ENCODE measurements around the gene CDCP2.

The CDCP2 gene

DNA sequence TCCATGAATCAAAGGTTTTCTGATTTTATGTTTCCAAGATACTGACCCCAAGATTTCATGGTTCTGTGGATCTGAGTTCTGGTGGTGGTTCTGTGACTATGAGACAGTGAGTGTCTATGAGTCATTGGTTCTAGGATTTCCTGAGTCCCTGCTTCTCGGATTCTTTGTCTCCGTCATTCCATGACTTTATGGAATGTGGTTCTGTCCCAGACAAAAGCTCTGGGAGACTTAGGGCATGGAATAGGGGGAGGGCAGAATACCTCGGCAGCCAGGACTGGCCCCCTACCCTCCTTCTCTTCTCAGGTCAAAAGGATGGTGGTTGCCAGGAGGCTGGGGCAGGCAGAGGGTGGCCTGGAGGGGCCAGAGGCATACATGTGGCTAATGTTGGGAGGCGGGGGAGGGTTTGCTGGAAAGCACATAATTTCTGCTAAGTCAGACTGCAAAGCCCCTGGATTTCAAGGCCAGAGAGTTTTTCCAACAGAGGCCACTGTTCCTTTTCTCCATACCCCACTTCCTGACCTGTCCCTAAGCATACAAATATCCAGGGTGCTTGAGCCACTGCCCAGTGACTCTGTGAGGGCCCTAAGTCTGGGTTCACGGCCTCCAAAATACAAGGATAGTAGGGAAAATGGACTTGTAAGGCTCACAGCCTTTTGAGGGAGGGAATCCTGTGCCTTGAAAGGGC lies 17.2 kb downstream of the CDCP2 start:
- DNase-seq, result no peak

GRCh38 chr1:54134295-54134694 lies 18.5 kb downstream of the CDCP2 start:
- DNase-seq, result no peak

- no peak for DNase-seq
These were observed 20.3 kb downstream of the CDCP2 start for GRCh38 chr1:54132495-54132894.

DNA sequence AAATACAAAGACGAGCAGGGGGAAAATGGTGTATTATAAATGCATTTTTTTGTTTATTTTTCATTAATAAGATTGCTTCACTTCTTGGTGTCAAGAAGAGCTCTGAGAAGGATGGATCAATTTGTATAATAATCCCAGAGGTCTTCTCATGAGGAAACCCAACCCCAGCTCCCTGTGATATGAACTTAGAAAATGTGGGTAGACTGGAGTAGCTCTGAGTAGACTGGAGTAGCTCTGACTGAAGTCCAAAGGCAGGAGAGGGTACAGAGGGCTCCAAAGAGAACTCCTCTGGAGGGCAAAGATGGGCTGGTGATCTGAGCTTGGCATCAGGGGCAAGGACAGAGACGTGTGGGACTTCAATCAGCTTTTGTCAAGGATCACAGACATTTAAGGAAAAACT lies 21.4 kb downstream of the CDCP2 start:
- DNase-seq, result no peak

GRCh38 chr1:54129858-54130257 lies 22.9 kb downstream of the CDCP2 start:
- no peak for DNase-seq

DNA sequence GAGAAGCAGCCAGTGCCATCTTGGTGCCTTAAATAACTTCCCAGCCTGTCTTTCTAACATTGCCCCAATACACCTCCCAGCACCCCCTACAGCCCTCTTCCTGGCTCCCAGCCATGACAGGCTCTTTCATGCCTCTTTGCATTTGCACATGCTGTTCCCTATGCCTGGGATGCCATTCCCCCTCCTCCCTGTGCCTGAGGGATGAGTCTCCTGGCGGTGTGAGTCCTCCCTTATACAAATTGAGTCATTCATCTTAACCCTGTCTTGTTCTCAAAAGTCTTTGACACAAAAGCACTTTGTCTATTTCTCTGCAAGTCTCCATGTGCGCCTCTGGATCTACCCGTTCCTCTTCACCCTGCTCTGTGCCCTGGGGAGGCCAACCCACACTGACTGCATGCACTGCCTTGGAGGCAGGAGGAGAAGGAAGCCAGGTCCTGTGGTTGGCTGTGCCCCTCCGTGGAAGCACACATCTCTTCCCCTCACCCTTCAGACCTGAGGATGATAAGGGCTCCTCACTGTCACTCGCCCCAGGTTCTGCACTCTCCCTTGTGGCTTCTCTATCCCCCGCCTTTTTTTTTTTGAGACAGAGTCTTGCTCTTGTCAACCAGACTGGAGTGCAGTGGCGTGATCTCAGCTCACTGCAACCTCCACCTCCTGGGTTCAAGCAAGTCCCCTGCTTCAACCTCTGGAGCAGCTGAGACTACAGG lies 25.1 kb downstream of the CDCP2 start:
- no peak for DNase-seq

- DNase-seq, result no peak
These were observed 26.5 kb downstream of the CDCP2 start for GRCh38 chr1:54126271-54126815.

DNA sequence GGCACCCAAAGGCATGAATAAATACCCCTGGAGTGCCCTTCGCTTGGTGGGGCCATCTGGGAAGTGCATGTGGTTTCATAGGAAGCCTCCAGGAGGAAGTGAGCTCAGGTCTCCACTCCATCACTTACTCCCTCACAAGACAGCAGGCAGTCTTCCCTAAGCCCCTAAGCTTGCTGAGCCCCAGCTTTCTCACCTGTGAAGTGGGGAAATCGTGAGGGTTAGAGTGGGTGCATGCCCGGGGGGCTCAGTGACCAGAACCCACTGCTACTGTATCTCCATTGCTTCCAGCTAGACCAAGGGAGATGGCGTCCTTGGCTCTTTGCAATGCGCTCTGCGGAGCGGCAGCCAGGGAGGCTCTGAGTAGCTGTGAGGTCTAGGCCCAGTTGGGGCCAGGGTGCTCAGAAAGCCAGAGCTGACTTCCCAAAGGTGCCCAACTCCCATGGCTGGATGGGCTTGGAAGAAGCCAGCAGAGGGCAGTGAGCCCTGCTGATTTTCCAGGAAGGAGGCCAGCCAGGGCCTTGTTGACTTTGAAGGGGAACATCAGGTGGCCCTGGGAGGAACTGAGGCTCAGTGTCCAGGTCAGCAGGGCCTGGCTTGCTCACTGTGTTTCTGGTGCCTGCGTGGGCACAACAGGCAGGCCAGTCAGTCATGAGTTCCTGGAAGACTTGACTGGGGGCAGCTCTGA lies 27.3 kb downstream of the CDCP2 start:
- DNase-seq, result no peak

- DNase-seq, result no peak
These were observed 27.9 kb downstream of the CDCP2 start for GRCh38 chr1:54124906-54125305.

GRCh38 chr1:54124472-54124871 lies 28.3 kb downstream of the CDCP2 start:
- peak; percentile 34 for DNase-seq

DNA sequence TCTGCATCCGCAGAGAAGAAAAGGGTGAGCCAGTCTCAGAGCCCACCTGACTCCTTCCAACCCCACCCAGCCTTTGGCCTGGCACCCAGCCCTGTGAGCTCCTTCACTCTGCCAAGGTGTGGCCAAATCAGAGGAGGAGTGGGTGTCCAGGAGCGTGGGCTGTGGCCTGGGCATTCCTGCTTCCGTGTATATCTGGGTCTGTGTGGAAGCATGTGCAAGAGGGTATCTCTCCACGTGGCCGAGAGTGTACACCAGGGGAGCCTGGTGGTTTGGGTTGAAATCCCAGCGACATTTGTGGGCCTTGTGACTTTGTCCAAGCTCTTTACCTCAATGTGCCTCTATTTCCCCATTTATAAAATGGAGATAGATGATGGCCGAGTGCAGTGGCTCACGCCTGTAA lies 29.8 kb downstream of the CDCP2 start:
- DNase-seq, result no peak

DNA sequence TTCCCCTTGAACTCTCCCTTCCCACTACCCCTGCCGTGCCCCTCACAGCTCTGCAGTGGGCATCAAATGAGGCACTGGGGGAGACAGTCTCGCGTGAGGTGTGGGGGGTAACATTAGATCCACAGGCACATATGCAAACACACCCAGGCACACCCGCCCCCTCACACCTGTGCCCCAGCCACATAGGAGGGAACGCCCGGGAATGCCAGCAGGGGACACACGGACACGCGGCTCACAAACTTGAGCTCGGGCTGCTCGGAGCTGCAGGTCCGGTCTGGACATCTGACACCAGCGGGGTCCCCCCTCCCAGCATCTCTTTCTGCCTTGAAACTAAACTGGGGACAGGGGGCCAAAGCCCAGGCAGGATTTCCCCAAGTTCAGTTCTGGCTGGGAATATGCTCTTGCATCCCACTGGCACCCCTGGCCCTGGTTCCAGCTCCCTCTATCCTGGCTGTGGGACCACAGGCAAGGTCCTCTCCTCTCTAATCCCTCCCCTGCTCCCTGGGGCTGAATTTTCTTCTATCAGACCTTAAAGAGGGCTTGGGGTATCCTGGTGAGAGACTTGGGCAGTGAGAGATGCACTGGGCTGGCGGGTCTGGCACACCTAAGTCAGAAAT lies 30.6 kb downstream of the CDCP2 start:
- DNase-seq, result no peak

GRCh38 chr1:54121482-54122134 lies 31.2 kb downstream of the CDCP2 start:
- DNase-seq, result no peak

DNA sequence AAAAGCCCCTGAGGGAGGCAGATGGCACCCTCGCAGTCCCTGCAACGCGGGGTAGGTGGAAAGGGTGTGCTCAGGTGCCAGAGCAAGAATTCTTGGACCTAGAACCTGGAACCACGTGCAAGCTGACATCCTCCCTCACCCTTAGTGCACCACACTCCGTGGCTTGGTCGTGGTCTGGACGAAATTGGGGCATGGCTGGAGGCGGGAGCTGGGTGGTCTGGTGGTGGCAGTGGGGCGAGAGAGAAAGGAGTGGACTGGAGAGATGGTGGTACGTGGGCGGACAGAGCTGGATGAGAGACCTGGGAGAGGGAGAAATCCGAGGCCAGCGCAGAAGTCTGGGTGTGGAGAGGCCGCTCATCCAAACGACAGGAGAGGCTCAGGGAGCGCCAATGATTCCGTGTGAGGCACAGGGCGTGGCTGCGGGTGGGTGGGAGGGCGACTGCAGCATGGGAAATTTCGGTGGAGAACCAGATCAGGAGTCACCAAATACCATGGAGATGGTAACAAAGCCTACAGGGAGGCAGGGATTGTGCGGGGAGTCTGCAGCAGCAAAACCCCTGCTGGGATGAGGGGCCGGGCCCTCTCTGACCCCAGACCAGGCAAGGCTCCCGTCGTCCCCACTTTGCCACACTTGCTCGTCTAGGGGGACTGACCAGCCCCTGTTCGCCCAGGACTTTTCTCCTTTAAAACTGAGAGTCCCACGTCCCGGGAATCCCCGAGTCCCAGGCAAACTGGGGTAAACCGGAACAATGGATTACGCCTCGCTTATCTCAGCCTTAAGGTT lies 31.9 kb downstream of the CDCP2 start:
- no peak for DNase-seq

- no peak for DNase-seq
These were observed 32.6 kb downstream of the CDCP2 start for GRCh38 chr1:54120018-54120697.

GRCh38 chr1:54118704-54119103 lies 34.1 kb downstream of the CDCP2 start:
- DNase-seq, result no peak

DNA sequence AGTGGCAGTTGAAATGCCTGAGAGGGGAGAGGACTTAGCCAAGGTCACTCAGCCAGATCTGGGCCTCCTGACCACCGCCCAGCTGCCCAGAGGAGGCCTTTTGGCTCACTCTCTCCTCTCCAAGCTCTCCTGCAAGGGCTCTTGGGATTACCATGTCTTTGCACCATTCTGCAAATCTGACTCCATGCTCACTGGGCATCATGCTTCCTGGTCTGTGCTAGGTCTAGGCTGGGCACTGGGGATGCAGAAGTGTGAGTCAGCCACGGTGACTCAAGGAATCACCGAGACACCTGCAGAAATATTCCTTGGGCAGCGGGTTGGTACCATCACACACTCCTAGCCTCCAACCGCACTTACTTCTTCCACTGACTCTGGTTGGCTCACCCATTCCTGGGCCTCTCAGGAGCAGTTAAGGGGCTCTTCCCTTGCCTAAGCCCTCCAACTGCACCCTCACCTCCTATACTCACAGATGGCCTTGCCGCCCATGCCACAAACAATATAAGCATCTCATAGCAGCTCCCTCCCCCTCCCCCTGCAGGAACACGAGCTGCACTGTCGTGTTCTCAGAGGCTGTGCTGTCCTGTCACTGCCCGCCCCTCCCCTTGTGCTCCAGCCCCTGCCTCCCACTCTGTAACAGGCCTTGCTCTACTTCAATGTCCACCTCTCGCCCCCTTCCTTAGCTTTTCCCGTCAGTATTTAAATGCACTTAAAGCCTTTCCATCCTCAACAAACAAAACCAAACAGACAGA lies 34.8 kb downstream of the CDCP2 start:
- no peak for DNase-seq

DNA sequence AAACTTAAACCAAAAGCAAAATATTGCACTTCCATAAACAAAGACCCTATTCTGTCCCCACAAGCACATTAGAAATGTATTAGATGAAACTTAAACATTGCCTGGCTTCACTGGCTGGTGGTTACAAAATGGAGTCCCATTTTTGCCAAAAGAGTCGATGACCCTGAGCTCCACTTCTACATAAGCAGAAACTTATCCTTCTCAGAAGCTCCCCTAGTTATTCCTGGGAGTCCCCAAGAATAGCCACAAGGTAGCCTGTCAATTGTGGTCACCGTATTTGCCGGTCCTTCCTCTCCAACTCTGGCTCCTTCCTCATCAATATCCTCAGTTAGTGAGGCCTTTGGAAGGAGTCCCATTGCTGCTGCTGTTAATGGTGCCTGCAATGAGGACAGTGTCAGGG lies 37.3 kb downstream of the CDCP2 start:
- DNase-seq, result no peak

DNA sequence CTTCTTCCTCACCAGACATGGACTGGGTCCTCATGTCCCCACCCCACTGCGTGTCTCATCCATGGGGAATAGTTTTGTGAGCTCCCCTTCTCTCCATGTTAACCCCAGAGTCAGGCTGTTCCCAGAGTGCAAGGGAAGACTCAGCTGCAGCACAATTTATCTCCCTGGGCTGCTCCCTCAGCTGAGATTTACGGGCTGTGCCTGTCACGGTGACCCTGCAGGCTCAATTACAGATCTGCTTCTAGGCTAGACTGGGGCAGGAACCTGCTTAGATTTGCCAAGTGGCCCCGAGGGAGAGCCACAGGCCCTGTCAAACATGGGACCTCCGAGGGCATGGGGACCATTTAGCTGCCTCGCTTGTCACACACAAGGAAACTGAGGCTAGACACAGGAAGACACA lies 37.8 kb downstream of the CDCP2 start:
- no peak for DNase-seq

- no peak for DNase-seq
These were observed 38.8 kb downstream of the CDCP2 start for GRCh38 chr1:54114001-54114400.

Data from NCI-H1417 treated with DMSO at 0.1 percent for 48 hours (cell line).